A204.1 (cell line): ENCODE measurements around the gene LARP4B.
"Not testable (repeated sequence)": the region's sequence is repeated elsewhere in the genome, so short reads cannot be mapped to it uniquely, and the experiment has no call there.

ENCODE experiments used
- FAIRE-seq: peaks from 2 replicates; lab custom pipeline; 2012; peaks lifted over from hg19 to GRCh38; lab: Jason Lieb, UNC

LARP4B gene

DNA sequence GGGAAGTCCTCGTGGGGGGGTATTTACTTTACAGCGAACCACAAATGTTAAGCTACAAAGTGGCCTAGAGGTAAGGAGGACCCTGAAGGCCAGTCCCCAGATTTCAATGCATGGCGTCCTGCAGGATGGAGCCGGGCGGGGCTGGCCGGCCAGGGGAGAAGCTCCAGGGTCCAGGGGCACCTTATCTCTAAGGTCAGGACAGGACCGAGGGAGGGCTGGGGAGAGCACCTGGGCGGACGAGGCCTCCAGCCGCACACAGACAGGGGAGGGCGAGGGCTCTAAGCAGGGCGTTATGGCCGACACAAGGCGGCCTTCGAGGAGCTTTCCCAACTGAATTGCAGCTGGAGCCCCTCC is 145.7 kb downstream of the LARP4B start:
- FAIRE-seq, result no peak

DNA sequence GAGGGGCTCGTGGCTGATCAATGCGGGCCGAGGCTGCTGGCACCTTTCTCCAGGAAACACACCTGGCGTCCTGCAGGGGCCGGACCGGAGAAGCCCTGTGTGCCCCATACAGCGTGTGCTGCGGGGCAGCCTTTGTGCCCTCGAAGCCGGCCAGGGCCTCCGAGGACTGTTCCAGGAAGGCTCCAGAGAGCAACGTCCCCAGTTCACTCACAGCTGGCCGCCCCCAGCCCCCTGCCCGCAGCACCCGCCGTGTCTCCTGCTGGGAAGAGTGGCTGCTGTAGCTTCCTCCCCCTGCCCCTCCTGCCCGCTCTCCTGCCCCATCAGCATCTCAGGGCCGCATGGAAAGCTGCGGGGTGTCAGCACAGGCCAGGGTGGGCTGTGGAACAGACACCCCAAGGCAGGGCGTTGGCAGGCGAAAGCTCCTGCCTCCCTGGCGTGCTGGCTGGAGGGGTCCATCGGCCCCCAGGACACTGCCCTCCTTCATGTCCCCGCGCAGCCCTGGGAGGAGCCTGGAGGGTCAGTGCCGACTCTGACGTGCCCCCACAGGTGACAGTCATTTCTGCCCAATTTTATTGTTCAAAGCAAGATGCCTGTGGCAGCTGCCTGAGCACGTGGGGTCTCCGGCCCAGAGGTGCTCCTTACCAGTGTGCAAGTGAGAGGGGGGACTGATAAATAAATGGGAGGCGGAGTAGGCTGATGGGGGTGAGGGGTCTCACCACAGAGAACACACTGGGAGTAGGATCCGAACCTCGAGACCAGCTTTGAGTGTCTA is 146.2 kb downstream of the LARP4B start:
- FAIRE-seq, result no peak

DNA sequence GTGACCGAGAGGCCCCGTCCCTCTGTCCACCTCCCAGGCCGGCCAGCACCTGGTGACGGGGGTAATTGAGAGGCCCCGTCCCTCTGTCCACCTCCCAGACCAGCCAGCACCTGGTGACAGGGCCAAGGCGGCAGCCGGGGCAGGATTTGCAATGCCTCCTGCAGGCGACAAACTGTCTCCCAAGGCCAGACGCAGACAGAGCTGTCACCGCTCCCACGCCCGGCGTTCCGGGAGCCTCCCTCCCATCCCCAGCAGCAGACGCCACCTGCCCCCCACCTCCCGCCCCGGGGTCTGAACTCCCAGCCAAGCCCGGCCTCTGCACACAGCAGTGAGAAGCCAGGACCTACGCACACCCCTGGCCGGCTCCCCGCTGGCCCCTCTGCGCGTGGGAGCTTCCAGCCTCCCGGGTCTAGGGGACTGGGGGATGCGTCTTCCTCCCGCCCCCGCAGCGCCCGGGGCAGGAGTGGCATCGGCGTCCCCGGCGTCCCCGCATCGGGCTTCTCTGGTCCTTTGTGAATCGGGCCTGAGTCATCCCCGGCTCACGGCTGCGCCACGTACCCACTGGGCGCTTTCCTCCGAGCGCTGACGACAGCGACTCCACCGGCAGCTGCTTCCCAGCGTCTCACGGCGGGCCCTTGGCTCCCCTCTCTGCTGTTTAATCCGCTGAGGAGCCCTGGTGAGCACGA is 147.0 kb downstream of the LARP4B start:
- no peak for FAIRE-seq

DNA sequence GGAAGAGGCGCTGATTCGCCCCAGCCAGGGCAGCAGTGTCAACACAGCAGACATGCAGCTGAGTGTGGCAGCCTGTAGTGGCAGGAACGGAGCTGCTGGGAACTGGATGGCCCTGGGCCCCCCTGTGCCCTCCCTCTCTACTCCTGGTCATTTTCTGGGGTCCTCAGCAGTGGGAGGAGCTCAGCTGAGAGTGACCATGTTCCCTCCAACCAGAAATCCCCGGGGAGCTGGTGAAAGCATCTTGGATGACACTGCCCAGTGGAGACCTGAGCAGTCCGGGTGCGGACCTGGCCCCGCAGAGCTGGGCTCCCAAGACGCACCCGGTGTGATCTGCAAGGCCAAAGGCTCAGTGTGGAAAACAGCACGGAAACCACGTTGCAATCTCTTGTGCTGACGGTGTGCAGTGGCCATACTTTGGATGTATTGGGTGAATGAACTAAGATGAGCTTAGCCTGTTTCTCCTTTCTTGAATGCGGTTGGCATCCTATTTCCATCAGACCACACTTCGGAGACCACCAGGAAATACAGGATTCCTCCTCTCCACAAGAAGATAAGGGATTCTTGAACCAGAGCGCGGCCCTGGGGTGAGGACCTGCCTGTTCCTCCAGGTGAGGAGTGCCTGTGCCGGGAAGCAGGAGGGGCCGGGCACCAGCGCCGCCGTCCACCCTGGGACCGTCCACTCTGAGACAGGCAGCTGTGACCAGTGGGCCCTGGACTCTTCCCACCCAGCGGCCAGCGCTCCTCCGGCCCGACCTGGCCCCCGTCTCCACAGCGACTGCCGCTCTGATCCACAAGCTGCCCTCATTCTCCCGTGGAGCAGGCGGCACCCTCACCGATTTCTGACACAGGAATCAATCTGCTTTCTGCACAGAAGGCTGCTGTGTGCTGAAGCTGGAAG is 148.5 kb downstream of the LARP4B start:
- FAIRE-seq, result no peak

DNA sequence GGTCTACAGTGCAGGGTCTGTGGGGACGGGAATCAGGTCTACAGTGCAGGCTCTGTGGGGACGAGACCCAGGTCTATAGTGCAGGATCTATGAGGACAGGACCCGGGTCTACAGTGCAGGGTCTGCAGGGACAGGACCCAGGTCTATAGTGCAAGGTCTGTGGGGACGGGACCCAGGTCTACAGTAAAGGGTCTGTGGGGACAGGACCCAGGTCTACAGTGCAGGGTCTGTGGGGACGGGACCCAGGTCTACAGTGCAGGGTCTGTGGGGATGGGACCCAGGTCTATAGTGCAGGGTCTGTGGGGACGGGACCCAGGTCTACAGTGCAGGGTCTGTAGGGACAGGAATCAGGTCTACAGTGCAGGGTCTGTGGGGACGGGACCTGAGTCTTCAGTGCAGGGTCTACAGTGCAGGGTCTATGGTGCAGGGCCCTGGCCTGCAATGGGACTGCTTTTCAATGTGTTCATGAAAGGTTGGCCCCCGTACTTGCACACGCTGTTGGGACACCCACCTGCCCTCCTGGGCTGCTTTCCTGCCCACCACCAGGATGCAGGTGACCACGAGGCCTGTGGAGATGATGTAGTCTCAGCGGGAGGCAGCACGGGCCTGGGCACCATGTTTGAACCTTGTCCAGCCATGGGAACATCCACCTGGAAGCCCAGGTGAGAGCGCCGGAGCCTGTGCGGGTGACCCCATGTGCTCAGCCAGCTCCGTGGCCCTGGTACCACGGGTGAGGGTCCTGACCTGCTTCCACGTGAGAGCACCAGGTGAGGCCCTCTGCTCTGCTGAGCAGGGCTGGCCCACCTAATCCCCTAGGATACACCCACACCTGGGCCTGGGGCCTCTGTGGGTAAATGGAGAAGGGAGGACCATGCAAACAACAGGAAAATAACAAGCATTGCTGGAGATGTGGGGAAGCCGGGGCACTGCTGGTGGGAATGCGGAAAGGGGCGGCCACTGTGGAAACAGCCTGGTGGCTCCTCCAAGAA is 150.7 kb downstream of the LARP4B start:
- no peak for FAIRE-seq

DNA sequence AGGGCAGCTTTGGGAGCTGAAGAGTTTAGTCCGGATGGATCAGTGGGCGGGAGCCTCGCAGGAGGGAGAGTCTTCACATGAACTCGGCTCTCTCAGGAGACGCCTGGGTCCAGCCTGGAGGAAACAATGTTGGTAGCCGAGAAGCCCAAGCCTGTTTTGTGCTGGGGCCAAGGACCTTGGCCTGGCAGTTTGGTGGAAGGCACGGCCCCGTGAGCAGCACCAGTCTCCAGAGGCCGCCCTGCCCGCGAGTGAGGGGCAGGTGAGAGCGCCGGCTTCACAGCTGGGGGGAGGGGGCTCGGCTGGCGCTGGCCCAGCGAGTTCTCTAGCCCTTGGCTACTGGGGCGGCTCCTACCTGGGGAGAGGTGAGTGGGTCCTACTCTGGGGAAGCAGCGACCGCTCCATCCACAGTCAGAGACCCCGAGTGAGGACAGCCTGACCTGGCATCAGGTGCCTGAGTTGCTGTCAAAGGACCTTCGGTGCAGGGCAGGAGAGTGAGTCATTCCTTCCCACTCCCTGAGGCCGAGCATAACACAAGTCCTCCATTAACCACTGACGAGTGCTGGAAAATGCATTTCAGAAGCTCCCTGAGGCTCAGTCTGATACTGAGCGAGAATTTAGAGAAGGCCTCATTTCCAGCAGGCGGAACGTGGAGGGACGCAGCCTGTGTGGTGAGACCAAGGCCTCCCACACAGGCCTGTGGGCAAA is 152.7 kb downstream of the LARP4B start:
- FAIRE-seq, result no peak

DNA sequence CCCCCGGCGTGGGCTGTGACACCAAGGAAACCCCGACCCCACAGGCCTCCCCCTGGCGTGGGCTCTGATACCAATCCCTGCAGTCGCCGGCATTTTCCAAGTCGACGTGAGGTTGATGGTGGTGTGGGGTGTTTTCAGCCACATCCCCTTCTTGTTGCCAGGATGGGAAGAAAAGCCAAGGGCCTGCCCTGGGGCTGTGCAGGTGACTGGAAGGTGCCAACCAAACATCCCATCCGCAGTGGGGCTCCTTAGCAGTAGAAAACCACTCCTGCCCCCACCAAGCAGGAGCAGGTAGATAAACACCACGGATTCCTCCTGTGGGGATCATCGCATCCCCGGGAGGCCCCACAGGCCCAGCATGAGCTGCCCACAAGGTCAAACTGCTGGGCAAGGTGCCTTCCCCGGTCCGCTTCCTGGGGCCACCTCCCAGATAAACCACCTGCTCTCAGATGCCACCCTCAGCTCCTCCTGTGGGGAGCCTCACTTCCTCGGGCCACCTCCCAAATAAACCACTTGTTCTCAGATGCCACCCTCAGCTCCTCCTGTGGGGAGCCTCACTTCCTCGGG is 153.5 kb downstream of the LARP4B start:
- no peak for FAIRE-seq

DNA sequence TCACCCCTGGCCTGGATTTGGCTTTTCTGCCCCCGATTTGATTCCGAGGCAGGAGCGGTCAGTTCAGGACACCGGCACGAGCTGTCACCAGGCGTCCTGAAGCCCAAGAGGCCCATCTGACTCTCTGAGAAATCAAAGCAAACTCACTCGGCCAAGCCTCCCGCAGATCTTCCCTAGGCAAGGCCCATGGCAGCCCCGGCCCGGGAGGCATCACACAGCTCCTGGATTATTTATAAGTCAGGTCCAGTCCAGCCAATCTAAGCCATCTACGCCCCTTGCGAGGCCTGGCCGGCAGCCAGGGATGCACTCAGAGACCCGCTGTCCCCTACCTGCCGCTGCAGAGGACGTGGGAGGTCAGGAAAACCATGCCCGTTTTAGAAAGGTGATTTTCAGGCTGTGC is 154.7 kb downstream of the LARP4B start:
- FAIRE-seq, result no peak

DNA sequence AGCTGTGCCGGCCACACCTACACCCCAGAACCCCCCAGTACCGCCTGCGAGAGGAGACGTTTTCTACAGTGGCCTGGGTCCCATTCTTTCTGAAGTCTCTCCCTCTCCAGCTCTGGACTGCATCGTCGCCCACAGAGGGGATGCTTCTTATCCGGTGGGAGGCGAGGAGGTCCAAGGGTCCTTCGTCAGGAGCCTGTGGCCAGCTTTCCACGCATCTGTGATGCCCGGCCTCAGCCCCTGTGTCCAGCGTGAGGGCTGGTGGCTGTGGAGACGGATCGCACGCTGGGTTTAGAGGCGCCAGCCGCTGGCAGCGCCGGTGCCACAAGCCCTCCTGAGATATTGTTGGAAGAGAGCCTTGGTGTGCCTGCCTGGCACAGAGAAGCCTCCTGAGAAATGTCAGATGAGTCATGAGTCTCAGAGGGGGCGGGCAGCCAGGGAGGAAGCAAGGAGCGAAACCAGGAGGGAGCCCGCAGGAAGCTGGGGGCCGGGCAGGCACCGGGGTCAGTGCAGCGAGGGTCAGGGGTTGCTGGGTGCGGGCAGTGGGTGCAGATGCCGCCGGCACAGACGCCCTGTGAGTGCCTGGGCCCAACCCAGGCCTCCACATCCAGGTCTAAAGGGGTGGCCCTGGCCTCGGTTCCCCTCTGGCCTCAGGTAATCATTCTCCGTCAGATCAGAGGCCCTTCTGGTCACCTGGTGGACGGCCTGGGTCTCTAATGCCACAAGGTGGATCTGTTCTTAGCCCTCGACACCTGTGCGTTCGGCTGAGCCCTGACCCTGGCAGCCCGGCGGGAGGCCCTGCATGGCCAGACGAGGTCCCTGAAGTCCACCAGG is 156.0 kb downstream of the LARP4B start:
- FAIRE-seq, result no peak

DNA sequence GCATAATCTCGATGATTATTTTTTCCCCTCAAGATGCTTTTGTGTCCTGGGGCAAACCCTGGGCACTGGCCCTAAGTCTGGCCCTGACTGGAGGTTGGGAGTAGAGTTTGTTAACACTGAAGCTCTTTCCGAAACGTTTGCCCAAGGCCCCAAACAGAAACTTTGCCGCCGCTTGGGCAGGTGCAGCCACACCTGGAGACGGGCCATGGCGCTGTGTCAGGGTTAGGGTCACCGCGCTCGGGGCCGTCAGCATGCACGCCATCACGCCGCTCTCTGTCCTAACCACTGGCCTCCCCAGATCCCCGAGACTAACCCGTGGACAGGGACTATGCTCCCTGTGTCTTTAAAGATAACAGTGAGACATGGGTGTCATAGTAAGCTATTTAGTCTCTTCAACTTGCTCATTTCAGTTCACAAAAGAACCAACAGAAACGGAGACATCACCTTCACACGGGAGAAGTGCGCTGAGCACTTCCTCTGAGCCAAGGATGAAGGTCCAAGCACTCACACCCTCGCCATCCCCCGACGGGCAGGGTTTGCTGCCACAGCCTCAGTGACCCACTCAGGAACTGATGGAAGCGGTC is 156.8 kb downstream of the LARP4B start:
- FAIRE-seq, result no peak

DNA sequence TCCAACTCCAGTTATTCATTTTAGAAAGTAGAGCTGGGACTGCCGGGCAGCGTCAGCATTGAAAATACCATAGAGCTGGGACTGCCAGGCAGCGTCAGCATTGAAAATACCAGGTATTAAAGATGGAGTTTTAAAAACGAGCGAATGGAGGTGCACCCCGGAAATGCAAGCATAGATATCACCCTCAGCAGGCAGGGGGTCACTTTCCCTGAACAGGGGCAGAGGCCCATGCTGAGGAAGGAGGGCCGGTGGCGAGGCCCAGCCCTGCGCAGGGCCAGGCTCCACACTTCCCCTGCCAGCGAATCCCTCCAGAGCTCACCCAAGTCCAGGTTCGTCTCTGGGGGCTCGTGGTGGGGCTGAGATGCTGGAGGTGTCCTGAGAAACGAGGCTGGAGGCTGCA is 157.3 kb downstream of the LARP4B start:
- no peak for FAIRE-seq

DNA sequence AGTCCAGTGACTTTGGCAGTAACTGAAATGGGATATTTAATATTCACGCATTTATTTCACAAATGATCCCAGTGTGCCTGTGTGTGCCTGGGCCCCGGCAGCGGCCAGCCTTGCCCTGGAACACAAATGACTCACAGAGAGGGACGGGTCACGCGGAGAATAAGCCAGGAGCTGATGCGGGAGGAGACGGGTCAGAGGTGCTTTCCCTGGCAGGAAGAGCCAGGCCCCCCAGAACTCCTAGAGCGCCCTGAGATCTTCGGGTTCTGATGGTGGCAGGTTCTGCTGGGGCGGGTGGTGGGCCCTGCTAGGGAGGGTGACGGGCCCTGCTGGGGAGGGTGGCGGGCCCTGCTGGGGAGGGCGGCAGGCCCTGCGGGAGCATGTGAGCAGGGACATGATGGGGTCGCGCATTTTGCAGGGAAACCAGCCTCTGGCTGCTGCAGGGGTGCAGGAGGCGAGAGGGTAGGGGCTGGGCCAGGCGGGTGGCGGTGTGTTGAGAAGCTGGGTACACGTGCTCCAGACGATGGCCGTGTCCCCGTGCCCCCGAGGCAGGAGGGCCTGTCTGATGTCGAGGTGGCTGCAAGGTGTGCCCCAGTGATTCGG is 157.8 kb downstream of the LARP4B start:
- FAIRE-seq, result no peak

DNA sequence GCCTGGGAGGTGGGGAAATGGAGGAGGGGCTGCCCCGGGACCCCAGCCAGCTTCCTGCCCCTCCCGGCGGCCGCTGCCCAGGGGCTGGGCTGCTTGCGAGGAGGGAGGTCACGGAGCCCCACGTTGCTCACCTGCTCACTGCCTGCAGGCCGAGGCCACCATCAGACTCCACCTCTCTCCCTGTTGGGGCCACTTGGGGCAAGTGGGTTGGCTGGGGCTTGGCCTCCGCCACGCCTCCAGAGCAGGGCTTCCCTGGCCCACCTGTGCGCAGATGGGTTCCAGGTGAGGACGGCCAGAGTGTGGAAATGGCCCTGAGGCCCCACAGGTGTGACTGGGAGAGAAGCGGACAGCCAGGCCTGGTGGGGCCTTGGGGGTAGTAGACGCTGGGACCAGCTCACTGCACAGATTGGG is 159.3 kb downstream of the LARP4B start:
- no peak for FAIRE-seq

DNA sequence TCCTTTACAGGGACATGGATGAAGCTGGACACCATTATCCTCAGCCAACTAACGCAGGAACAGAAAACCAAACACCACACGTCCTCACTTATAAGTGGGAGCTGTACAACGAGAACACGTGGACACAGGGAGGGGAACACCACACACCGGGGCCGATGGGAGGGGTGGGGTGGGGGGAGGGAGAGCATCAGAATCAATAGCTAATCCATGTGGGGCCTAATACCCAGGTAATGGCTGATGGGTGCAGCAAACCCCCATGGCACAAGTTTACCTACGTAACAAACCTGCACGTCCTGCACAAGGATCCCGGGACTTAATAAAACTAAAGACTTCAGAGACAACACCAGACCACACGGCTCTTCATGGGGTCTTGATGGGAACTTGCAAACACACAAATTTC is 159.9 kb downstream of the LARP4B start:
- no peak for FAIRE-seq

DNA sequence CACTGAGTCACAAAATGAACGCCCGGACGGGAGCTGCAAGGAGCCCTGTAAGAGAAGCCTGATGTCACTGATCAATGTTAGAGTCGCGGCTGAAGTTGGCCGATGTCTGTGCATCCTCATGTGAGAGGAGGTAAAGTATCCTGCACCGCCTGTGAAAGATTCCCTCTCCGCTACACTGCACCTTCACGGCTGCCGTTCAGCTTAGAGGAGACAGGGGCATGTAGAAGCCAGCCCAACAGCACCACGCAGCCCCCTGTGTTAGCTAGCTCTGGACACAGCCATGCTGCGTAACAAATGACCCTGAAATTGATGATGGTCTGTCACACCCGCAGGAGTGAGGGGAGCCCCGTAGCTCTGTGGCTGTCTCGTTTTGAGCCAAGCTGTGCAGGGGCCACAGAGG is 160.5 kb downstream of the LARP4B start:
- FAIRE-seq, result no peak

DNA sequence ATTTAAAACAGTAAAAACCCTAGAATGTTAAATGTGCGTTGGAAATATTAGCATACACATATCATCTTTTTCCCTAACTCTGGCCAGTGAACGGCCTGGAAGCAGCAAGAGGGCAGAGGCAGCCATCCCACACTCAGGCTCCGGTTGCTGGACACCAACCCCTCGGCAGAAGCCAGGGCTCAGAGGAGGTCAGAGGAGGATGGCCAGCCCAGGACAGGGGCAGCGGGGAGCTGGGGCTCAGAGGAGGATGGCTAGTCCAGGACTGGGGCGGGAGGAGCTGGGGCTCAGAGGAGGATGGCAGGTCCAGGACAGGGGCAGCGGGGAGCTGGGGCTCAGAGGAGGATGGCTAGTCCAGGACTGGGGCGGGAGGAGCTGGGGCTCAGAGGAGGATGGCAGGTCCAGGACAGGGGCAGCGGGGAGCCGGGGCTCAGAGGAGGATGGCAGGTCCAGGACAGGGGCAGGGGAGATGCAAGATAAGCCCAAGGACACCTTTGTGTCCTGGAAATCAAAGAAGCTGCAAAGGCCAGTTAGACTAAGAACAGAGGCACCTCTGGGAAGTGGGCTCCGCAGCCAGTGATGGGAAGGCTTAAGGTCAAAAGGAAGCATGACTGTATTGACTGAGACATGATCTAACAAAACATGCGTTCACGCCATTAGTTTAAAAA is 161.3 kb downstream of the LARP4B start:
- FAIRE-seq, result not testable (repeated sequence)

DNA sequence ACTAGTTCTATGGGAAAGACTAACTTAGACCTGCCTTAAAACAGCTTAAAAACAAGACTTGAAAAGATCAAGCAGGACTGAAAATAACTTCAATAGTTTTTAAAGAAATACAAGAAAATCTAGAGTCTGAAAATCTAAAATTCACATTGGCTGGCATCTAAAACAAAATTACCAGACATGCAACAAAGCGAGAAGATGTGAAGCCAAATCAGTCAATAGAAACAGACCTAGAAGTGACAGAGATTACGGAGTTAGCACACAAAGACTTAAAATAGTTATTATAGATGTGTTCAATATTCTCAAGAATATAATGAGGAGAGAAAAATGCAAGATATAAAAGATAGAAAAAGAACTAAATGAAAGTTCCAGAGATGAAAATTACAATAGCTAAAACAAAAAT is 163.7 kb downstream of the LARP4B start:
- no peak for FAIRE-seq

DNA sequence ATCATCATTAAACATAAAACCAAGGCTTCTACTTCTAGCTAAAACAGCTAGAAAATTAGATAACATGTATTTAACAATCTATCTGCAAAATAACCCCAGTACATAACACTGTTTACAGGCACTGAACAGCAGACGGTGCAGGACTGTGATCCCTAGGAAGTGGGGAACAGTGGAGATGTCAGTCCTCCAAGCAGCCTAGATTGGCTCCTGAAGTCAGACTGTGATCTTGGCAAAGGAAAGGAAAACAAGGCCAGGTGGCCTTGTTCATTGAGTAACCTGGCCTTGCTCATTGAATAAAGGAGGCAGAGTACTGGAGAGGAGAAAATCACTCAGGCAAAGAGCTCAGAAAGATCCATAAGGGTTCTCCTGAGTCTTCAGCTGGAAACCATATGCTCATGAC is 164.3 kb downstream of the LARP4B start:
- FAIRE-seq, result no peak

DNA sequence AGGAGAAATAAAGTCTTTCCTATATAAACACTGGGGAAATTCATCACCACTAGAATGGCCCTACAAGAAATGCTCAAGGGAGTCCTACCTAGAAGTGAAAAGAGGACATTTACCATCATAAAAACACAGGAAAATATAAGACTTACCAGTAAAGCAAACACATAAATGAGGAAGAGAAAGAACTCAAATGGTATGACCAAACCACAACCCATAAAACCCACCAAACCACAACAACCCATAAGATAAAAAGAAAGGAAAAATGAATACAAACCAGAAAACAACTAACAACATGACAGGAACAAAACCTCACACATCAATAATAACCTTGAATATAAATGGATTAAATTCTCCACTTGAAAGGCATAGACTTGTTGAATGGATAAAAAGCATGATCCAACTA is 170.1 kb downstream of the LARP4B start:
- FAIRE-seq, result no peak
